Stimulated activated CD8-positive, alpha-beta memory T cell treated with anti-CD3 and anti-CD28 coated beads, Interleukin-15, amount 100 ng/mL, for 24 hours (primary cell): Measurements from ENCODE around the gene CRISP2.

Experiments
- DNase-seq: peaks from one replicate; pipeline ENCODE4 v3.0.0-alpha.2; 2020; ENCODE audit warnings: low read depth

CRISP2 gene

DNA sequence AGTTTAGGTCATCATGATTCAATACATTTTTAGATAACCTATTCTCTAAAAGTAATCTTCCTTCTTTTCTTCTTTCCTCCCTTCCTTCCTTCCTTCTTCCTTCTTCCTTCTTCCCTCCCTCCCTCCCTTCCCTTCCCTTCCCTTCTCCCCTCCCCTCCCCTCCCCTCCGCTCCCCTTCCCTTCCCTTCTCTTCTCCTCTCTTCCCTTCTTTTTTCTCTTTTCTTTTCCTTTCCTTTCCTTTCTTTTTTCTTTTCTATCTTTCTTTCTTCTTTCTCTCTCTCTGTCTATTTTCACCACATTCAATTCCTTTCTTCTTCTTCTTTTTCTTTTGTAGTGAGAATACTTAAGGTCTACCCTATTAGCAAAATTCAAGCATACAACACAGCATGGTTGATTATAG is 59.4 kb downstream of the CRISP2 start:
- DNase-seq = no peak

DNA sequence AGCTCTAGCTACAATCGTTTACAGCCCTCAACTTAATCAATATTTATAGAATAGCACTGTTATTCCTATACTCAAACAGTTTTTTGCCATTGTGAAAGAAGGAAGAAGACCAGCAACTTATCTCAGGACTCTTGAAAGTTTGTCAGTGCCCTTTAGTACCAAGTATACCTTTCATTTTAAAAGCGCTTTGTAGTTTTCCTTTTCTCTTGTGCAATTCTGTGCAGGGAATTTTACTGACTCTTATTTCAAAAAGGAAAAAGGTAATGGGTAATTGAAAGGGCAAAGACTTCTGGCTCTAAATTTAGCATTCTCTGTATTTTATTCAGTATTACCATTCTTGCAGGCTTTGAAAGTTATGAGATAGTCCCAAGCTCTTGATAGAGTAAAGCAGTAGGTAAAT is 59.9 kb downstream of the CRISP2 start:
- DNase-seq = no peak

DNA sequence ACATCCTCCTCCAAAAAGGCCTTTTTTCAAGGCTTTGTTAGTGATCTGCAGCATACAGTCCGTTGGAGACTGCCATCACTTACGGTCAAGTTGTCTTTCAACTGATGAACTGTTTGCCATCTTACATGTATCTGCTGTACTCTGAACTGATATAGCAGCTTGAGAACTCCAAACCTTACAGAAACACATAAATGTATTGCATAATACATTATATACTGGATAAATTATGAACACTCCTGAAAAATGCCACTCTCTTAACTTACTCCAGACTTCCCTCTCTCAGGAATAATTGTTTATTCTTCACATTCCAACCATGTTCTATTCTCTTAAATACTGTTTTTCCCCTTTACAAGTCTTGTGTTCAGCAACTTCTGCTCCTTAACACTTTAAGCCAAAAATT is 62.1 kb downstream of the CRISP2 start:
- DNase-seq = no peak

DNA sequence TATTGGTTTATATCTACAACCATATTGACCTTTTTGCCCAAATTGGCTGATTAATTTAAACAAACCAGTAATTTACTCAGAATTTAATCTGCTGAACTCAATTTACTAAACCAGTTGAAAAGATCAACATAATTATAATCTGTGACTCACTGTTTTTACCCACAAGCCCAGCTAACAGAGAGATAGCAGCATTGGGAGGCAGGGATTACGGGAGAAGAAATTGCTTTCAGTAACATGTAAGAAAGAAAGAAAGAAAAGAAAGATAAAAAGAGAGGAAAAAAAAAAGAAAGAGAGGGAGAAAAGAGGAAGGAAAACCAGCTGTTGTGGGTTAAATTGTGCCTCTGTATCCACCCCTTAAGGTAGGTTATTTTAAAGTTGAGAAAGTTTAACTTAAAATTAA is 63.4 kb downstream of the CRISP2 start:
- no peak for DNase-seq

DNA sequence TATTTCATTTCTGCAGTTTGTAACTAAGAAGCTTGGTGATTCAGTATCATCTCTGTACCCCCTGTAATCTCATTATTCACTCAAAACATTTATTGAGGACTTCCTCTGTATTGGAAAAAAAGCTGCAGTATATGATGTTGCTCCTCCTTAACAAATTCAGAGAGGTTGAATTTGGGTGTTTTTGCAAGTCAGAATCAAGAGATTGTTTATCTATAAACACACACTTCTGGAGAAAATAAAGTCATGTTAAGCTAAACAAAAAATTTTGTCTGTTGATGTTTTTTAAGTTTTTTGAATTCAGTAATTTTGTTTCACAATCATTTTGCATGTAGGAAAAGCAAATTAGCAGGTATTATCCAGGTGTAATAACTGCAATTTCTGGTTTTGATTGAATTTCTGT is 65.3 kb downstream of the CRISP2 start:
- no peak for DNase-seq

DNA sequence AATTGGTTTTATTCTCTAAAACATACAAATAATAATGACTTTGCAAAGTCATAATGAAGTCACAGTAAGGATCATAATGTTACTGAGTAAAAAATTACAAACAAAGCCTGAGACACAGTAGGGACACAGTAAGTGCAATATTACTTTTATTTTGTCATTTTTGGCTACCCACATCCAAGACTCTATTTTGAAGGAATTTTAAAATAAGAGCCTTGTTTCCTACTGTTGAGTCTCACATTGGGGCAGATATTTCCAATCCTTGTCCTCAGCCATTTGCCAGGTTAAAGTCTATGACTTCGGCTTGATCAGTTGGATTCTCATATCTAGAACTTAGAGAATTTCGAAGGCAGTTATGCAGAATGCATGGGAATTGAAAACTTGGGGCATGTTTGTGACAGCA is 65.9 kb downstream of the CRISP2 start:
- no peak for DNase-seq

DNA sequence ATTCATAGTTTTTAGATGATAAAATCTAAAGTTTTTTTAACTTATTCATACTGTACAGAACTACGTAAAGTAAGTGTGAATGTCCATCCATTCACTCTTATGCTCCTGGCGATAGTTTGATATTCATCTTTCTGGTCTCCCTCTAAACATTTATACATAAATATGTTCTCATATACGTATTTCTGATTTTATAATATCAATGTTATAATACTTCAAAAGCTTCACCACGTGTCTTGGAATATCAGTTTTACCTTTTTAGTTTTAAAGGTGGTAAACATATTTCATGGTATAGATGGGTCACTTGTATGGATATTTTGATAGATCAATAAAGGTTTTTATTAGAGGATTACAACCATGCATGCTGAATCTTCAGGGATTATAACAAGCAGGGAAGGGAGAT is 66.4 kb downstream of the CRISP2 start:
- DNase-seq = no peak

DNA sequence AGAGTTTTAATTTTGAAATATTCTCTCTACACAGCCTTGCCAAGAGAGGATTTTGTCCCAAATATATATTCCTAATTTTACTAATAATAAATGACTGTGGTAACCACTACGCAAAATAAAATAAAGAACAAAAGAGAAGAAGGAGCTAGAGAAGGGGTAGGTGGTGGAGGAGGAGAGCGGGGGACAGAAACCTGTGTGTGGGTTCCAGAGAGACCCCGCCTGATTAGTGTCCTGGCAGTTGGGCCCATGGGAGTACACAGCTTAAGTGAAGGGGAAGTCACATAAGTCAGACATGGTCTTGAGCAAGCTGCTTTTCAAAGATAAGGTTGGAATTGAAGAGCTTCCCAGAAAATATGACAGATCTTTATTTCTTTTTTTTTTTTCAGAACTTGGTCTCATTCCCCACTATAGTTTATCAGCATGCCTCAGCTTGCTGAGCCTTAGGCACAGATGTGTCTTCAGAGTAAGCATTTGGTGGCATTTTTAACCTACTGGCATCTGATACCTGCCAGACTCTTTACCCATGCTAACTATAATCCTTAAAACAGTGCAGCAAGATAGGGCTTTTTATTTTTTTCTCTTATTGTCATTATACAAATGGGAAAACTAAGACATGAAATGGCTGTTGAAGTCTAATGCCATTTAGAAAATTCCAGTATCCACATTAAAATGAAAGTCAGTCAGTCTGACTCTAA is 67.1 kb downstream of the CRISP2 start:
- DNase-seq = no peak

DNA sequence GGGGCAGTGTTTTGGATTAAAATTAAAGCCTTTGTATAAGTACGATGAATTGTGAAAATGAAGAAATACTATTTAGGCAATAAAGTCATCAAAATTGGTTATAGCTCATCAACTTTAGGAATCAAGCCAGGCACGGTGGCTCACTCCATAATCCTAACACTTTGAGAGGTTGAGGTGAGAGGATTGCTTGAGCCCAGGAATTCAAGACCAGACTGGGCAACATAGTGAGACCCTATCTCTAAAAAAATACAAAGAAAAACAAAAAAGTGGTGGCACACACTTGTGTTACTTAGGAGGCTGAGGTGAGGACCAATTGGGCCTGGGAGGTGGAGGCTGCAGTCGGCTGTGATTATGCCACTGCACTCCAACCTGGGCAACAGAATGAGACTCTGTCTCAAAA is 68.2 kb downstream of the CRISP2 start:
- DNase-seq = no peak
